Measurements from ENCODE around the gene RHOV.

DNA sequence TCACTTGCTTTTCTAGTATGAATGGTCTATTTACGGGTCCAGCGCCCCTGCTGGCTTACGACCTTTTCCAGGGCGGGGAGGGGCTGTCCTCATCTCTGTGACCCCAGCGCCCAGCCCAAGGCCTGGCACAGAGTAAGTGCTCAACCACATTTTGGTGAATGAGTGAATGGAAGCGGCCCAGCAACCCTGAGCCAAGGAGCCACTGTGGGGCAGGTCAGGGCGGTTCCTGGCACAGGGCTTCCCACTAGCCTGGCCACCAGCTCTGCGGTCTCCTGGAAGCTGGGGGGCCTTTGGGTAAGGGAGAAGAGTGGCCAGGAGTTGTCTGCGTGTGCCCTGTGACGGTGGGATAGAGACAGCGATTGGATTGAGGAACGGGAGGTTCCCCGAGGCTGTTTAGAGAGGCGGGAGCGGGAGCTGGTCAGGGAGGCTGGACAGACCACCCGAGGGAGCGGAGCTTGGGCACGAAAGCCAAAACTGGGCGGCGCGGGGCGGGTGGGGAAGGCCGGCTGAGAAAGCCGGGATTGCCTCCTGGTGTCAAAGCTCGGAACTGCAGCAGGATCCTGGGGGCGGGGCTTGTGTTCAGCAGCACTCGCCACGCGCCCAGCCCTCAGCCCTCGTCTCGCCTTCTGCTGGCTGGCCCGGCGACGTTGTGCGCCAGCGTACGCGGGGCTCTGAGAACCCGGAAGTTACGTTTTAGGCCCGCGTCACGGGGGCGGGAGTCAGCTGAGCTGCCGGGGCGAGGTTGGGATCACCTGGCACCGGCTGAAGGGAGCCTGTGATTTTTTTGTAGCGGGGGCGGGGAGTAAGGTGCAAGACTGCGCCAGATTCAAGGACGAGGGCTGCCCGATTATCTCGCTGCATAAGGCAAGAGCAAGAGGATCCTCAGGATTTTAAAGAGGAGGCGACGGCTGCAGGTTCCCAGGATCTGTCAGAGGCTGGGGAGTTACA lies 20.0 kb upstream of the RHOV start, which contains the start of gene VPS18:
- TF ChIP-seq CEBPB (IDR thresholded peaks at IDR 0.05; ENCODE audit: low read depth, low read length) (no peak), POLR2A (IDR thresholded peaks at IDR 0.05; ENCODE audit: low read depth, low read length) (peak; percentile 71; the same call in 1 of the 2 replicates), CTCF (conservative IDR thresholded peaks at IDR 0.05; ENCODE audit: low read depth, low read length) (peak; percentile 94), MAFK (IDR thresholded peaks at IDR 0.05; ENCODE audit: low read depth, low read length) (no peak), BHLHE40 (IDR thresholded peaks at IDR 0.05; ENCODE audit: low read depth, low read length) (peak; percentile 2; the same call in 1 of the 2 replicates), MXI1 (IDR thresholded peaks at IDR 0.05; ENCODE audit: borderline replicate concordance, low read depth, low read length) (peak; percentile 95), ELK1 (IDR thresholded peaks at IDR 0.05; ENCODE audit: borderline replicate concordance, low read depth, low read length) (no peak), USF2 (IDR thresholded peaks at IDR 0.05; ENCODE audit: low read depth, low read length) (peak; percentile 90), MAZ (IDR thresholded peaks at IDR 0.05; ENCODE audit: borderline replicate concordance, low read depth, low read length) (peak; percentile 84; the same call in 1 of the 2 replicates), RAD21 (IDR thresholded peaks at IDR 0.05; ENCODE audit: low read length) (peak; percentile 88), SMC3 (IDR thresholded peaks at IDR 0.05; ENCODE audit: low read depth, low read length) (peak; percentile 76), NFE2L2 (IDR thresholded peaks at IDR 0.05; ENCODE audit: low read depth, low read length) (no peak), RCOR1 (IDR thresholded peaks at IDR 0.05; ENCODE audit: insufficient replicate concordance, low read length) (no peak)

Measured in IMR-90 (cell line).